GM21619 (cell line): ENCODE measurements around the gene PUS3.
"Not testable (repeated sequence)": the region's sequence is repeated elsewhere in the genome, so short reads cannot be mapped to it uniquely, and the experiment has no call there.

Experiments
- ATAC-seq: cut with Tn5 transposase; IDR thresholded peaks from one replicate; pipeline ENCODE4 v1.9.1; 2021; ENCODE audit not compliant: unreplicated experiment

Gene PUS3

GRCh38 chr11:125872138-125872491, 30.9 kb downstream of the PUS3 start:
- ATAC-seq: no peak

- no peak for ATAC-seq
Measured at GRCh38 chr11:125871391-125872137, 31.4 kb downstream of the PUS3 start.

- no peak for ATAC-seq
Measured at GRCh38 chr11:125869521-125869920, 33.5 kb downstream of the PUS3 start.

- ATAC-seq: not testable (repeated sequence)
Measured at GRCh38 chr11:125865354-125865753, 37.7 kb downstream of the PUS3 start.

- ATAC-seq: not testable (repeated sequence)
Measured at GRCh38 chr11:125862786-125863185, 40.2 kb downstream of the PUS3 start.

GRCh38 chr11:125857670-125858069, 45.3 kb downstream of the PUS3 start:
- ATAC-seq: not testable (repeated sequence)

GRCh38 chr11:125846188-125846587, 56.8 kb downstream of the PUS3 start:
- ATAC-seq: no peak
